DND-41 (cell line): ENCODE results near the gene SAMD5.

Experiments used
- EZH2 ChIP-seq: IDR thresholded peaks from 3 replicates; pipeline ENCODE4 v1.6.1; 2012; ENCODE audit warnings: borderline replicate concordance, low read depth, mild to moderate bottlenecking, moderate library complexity, low read length, inconsistent platforms; ENCODE audit not compliant: severe bottlenecking
- TF ChIP-seq, protein P1 (sequence below): IDR thresholded peaks from 2 replicates; pipeline ENCODE4 v1.5.1; 2012; ENCODE audit warnings: borderline replicate concordance, low read length, moderate library complexity, mild to moderate bottlenecking; ENCODE audit not compliant: poor library complexity, severe bottlenecking; ENCODE audit errors: extremely low read depth

DNA sequence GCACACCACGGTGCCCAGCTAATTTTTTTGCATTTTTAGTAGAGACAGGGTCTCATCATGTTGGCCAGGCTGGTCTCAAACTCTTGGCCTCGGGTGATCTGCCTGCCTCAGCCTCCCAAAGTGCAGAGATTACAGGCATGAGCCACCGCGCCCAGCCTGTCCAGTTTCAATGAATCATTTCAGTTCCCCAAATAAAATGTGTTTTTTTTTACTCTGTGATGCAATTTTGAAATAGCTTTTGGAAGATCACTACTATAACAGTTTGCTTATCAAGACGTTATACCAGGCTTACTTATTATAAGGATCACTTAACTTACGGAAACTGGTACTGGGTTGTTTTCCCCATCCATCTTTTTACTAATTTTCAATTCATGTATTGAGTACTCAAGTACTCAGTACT lies 80.0 kb downstream of the SAMD5 start:
- TF ChIP-seq, protein P1, sequence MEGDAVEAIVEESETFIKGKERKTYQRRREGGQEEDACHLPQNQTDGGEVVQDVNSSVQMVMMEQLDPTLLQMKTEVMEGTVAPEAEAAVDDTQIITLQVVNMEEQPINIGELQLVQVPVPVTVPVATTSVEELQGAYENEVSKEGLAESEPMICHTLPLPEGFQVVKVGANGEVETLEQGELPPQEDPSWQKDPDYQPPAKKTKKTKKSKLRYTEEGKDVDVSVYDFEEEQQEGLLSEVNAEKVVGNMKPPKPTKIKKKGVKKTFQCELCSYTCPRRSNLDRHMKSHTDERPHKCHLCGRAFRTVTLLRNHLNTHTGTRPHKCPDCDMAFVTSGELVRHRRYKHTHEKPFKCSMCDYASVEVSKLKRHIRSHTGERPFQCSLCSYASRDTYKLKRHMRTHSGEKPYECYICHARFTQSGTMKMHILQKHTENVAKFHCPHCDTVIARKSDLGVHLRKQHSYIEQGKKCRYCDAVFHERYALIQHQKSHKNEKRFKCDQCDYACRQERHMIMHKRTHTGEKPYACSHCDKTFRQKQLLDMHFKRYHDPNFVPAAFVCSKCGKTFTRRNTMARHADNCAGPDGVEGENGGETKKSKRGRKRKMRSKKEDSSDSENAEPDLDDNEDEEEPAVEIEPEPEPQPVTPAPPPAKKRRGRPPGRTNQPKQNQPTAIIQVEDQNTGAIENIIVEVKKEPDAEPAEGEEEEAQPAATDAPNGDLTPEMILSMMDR = no peak
- TF ChIP-seq EZH2 = no peak
